Testis (tissue), 3 donors: ENCODE data around the gene YBEY. TPM values are rescaled to one million over a fixed set of nuclear protein-coding genes. Genes with fewer than 3 reads are reported as not detected.

Source experiments
- DNase-seq: peaks from one replicate; pipeline ENCODE4 v3.0.0-alpha.2; 2019
- H3K27ac ChIP-seq, 2 donors: fragments of 200-600 bp; sonication (generic); one replicate each; pipeline ENCODE4 v1.5.1; 2019
- H3K27me3 ChIP-seq: fragments of 200-600 bp; sonication (generic); one replicate; pipeline ENCODE4 v1.5.1; 2019
- H3K36me3 ChIP-seq: fragments of 200-600 bp; sonication (generic); one replicate; pipeline ENCODE4 v1.5.1; 2017; ENCODE audit warnings: low read depth; ENCODE audit errors: missing control alignments
- H3K4me1 ChIP-seq: fragments of 200-600 bp; sonication (generic); one replicate; pipeline ENCODE4 v1.5.1; 2019
- H3K4me3 ChIP-seq, 2 donors: fragments of 200-600 bp; sonication (generic); one replicate each; pipeline ENCODE4 v1.5.1; 2017 to 2019
- H3K9me3 ChIP-seq: fragments of 200-600 bp; sonication (generic); one replicate; pipeline ENCODE4 v1.5.1; 2017
- CTCF ChIP-seq, 3 experiments: fragments of 450-650 bp in 2 of 3; fragments of 200-600 bp in 1 of 3; sonication (generic) in 1 of 3; IDR thresholded peaks; one replicate each; pipeline ENCODE4 v1.5.1; 2016 to 2019; ENCODE audit warnings: antibody characterized with exemption in 3 of 3, mild to moderate bottlenecking in 2 of 3, moderate library complexity in 1 of 3
- POLR2A ChIP-seq: fragments of 450-650 bp; IDR thresholded peaks from one replicate; pipeline ENCODE4 v1.6.1; 2017; ENCODE audit warnings: antibody characterized with exemption, mild to moderate bottlenecking, moderate library complexity
- WGBS, 2 donors: methylation state at CpG; one replicate each; pipeline ENCODE4 v1.1.5; 2018; 5-methylcytosine and 5-hydroxymethylcytosine counted together
- intact Hi-C: fragments of 100-400 bp; cut with DNase I; formaldehyde crosslinking; loops from one replicate; pipeline ENCODE4 v1.15.1; 2023; ENCODE audit warnings: low total_unique reads
- polyA plus RNA-seq: library from polyadenylated mRNA; stranded (reverse); fragments of 350-450 nt; fragmentation: Illumina TruSeq; extraction: RNeasy Lipid Tissue Mini Kit (QIAGEN cat#74804); gene quantifications from one replicate; pipeline ENCODE4 v1.2.3, GENCODE V29; 2014; ENCODE audit warnings: low read depth, low replicate concordance; ENCODE audit not compliant: insufficient read depth
- total RNA-seq, 2 donors: library from RNA; depleted of rRNA; stranded (reverse); fragments of >200 nt; gene quantifications; one replicate each; pipeline ENCODE4 v1.2.3, GENCODE V29; 2016

The YBEY gene
- total and polyA plus RNA-seq, 3 donors from 2014 or later: 50.7 to 141 (median 55.0) TPM

GRCh38 chr21:46243960-46244361 lies 42.2 kb upstream of the YBEY start:
- no peaks in the 10 kb centered on the region for H3K4me1 ChIP-seq
- H3K27me3 ChIP-seq: no peaks in the 10 kb centered on the region
- H3K4me3 ChIP-seq: no peak overlapping the region
- intact Hi-C loops: no loop called here
- H3K36me3 ChIP-seq: no peaks in the 10 kb centered on the region
- no peak for DNase-seq
- H3K27ac ChIP-seq: no peak overlapping the region
- no peaks in the 10 kb centered on the region for H3K9me3 ChIP-seq
- TF ChIP-seq CTCF (IDR thresholded peaks at IDR 0.05): no peak
- no peak for TF ChIP-seq POLR2A
- WGBS, 2 donors: 89 to 94% methylated on average over 2 to 3 of the region's 3 CpGs

- 86 to 100% methylated on average over 1 to 8 of the region's 8 CpGs for WGBS, 2 donors
- no peaks in the 10 kb centered on the region for H3K27me3 ChIP-seq
- H3K4me1 ChIP-seq: no peaks in the 10 kb centered on the region
- H3K36me3 ChIP-seq: no peaks in the 10 kb centered on the region
- H3K4me3 ChIP-seq: no peak overlapping the region
- no peak for TF ChIP-seq POLR2A
- no peak for TF ChIP-seq CTCF (IDR thresholded peaks at IDR 0.05)
- no peak overlapping the region for H3K27ac ChIP-seq
- no peaks in the 10 kb centered on the region for H3K9me3 ChIP-seq
- intact Hi-C loops: no loop called here
- DNase-seq: no peak
Measured at GRCh38 chr21:46244602-46245001, 41.5 kb upstream of the YBEY start.

GRCh38 chr21:46245213-46245915 lies 40.8 kb upstream of the YBEY start:
- H3K27me3 ChIP-seq: no peaks in the 10 kb centered on the region
- H3K36me3 ChIP-seq: no peaks in the 10 kb centered on the region
- WGBS, 2 donors: 67 to 97% methylated on average over 3 of the region's 3 CpGs
- TF ChIP-seq CTCF (IDR thresholded peaks at IDR 0.05) (no peak), POLR2A (no peak)
- no peak for DNase-seq
- intact Hi-C loops: no loop called here
- no peak overlapping the region for H3K4me3 ChIP-seq
- no peaks in the 10 kb centered on the region for H3K9me3 ChIP-seq
- H3K27ac ChIP-seq: no peak overlapping the region
- H3K4me1 ChIP-seq: no peaks in the 10 kb centered on the region

- H3K36me3 ChIP-seq: no peaks in the 10 kb centered on the region
- no peak overlapping the region for H3K4me3 ChIP-seq
- DNase-seq: no peak
- no peaks in the 10 kb centered on the region for H3K4me1 ChIP-seq
- TF ChIP-seq POLR2A: no peak
- no peak for TF ChIP-seq CTCF (IDR thresholded peaks at IDR 0.05)
- WGBS, 2 donors: 90 to 92% methylated on average over 6 of the region's 6 CpGs
- H3K9me3 ChIP-seq: no peaks in the 10 kb centered on the region
- no peak overlapping the region for H3K27ac ChIP-seq
- H3K27me3 ChIP-seq: no peaks in the 10 kb centered on the region
- intact Hi-C loops: no loop called here
Measured at GRCh38 chr21:46246345-46246744, 39.8 kb upstream of the YBEY start.
